Measurements from ENCODE around the gene KIF4B. TPM values are rescaled to one million over a fixed set of nuclear protein-coding genes. Genes with fewer than 3 reads are reported as not detected.

KIF4B gene, protein sequence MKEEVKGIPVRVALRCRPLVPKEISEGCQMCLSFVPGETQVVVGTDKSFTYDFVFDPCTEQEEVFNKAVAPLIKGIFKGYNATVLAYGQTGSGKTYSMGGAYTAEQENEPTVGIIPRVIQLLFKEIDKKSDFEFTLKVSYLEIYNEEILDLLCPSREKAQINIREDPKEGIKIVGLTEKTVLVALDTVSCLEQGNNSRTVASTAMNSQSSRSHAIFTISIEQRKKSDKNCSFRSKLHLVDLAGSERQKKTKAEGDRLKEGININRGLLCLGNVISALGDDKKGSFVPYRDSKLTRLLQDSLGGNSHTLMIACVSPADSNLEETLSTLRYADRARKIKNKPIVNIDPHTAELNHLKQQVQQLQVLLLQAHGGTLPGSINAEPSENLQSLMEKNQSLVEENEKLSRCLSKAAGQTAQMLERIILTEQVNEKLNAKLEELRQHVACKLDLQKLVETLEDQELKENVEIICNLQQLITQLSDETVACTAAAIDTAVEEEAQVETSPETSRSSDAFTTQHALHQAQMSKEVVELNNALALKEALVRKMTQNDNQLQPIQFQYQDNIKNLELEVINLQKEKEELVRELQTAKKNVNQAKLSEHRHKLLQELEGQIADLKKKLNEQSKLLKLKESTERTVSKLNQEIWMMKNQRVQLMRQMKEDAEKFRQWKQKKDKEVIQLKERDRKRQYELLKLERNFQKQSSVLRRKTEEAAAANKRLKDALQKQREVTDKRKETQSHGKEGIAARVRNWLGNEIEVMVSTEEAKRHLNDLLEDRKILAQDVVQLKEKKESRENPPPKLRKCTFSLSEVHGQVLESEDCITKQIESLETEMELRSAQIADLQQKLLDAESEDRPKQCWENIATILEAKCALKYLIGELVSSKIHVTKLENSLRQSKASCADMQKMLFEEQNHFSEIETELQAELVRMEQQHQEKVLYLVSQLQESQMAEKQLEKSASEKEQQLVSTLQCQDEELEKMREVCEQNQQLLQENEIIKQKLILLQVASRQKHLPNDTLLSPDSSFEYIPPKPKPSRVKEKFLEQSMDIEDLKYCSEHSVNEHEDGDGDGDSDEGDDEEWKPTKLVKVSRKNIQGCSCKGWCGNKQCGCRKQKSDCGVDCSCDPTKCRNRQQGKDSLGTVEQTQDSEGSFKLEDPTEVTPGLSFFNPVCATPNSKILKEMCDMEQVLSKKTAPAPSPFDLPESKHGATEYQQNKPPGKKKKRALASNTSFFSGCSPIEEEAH
- total RNA-seq: not detected in 2 replicates

DNA sequence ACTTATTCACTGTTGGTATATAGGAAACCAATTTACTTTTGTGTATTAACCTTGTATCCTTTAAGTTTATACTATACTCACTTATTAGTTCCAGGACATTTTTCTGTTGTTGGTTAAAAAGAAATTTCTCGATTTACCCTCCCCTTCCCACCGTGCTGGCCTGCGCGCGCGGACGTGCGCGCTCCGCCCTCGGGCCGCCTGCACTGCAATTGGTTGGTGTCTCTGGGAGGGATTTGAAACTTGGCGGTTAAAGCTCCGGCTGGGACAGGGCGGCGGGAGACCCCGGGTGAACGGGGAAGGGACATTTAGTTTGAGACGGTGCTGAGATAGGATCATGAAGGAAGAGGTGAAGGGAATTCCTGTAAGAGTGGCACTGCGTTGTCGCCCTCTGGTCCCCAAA lies at the start of gene KIF4B:
Gene KIF4B, plus strand, starts transcription at position 230 of the 400 bp plus-strand sequence. Its CDS starts 105 bp downstream, at position 335.

Other genes with a start within 250 kb of the KIF4B start
- 16.5 and 22.5 TPM in 2 replicates for gene FAXDC2, start 163.2 kb upstream of the KIF4B start, total RNA-seq
- gene CNOT8, start 155.1 kb upstream of the KIF4B start, total RNA-seq: 67.9 and 68.6 TPM in 2 replicates
- 16.5 and 18.4 TPM in 2 replicates for gene GEMIN5, start 75.5 kb upstream of the KIF4B start, total RNA-seq
- gene MRPL22, start 72.7 kb upstream of the KIF4B start, total RNA-seq: 19.1 and 21.2 TPM in 2 replicates

Data from articular chondrocyte of knee joint (primary cell).